ENCODE results near the gene LBHD2. TPM values are rescaled to one million over a fixed set of nuclear protein-coding genes. Genes with fewer than 3 reads are reported as not detected.

LBHD2 gene
- total RNA-seq, 1 experiment from 2014 or later, result not detected

GRCh38 chr14:103064978-103065377 is 19.0 kb upstream of the LBHD2 start:
- Histone ChIP-seq H3K4me3 (ENCODE audit: low read depth in 2 of 2, low read length in 2 of 2) (no peak overlapping the region), H3K27me3 (ENCODE audit: control insufficient read depth, insufficient read depth, low read length) (no peaks in the 10 kb centered on the region), H3K27ac (ENCODE audit: low read length) (no peak overlapping the region), H3K36me3 (ENCODE audit: control insufficient read depth, insufficient read depth, low read length) (no peaks in the 10 kb centered on the region), H3K9me3 (ENCODE audit: control insufficient read depth, insufficient read depth, low read depth, low read length) (no peaks in the 10 kb centered on the region), H3K4me1 (ENCODE audit: control insufficient read depth, insufficient read depth, low read length) (no peaks in the 10 kb centered on the region)
- no peak for TF ChIP-seq SIN3A (IDR thresholded peaks at IDR 0.05; ENCODE audit: borderline replicate concordance, insufficient read depth, low read depth, low read length)
- no peak for TF ChIP-seq POLR2AphosphoS5 (IDR thresholded peaks at IDR 0.05; ENCODE audit: low read depth, low read length)
- TF ChIP-seq TCF7L2 (IDR thresholded peaks at IDR 0.05; ENCODE audit: low read depth, low read length), result no peak
- no peak for TF ChIP-seq REST (IDR thresholded peaks at IDR 0.05; ENCODE audit: insufficient read depth in 1 of 2, low read depth in 2 of 2, low read length in 1 of 2)
- no peak for TF ChIP-seq CTCF (IDR thresholded peaks at IDR 0.05)
- ChIA-PET POLR2A (no interaction called here), CTCF (interaction anchor here (1.1 kb wide), 1 partner anchor 10 kb away, joined by 3 read pairs; no protein-coding TSS in a partner anchor)
- intact Hi-C loops (cut with micrococcal nuclease; ENCODE audit: unreplicated experiment), result no loop called here
- in situ Hi-C loops (cut with HindIII; ENCODE audit: low pct_unique_long_range_greater_than_20kb, low sequenced_read_pairs), result no loop called here
- no TSS peak for BruUV-seq (replicated peaks)
- DNase-seq (ENCODE audit: low read depth, low spot score), result no peak
- ATAC-seq, result no peak

GRCh38 chr14:103065861-103066260 is 18.1 kb upstream of the LBHD2 start:
- Histone ChIP-seq H3K36me3 (ENCODE audit: control insufficient read depth, insufficient read depth, low read length) (no peaks in the 10 kb centered on the region), H3K9me3 (ENCODE audit: control insufficient read depth, insufficient read depth, low read depth, low read length) (no peaks in the 10 kb centered on the region), H3K4me3 (ENCODE audit: low read depth in 2 of 2, low read length in 2 of 2) (no peak overlapping the region), H3K27me3 (ENCODE audit: control insufficient read depth, insufficient read depth, low read length) (no peaks in the 10 kb centered on the region), H3K4me1 (ENCODE audit: control insufficient read depth, insufficient read depth, low read length) (no peaks in the 10 kb centered on the region), H3K27ac (ENCODE audit: low read length) (no peak overlapping the region)
- in situ Hi-C loops (cut with HindIII; ENCODE audit: low pct_unique_long_range_greater_than_20kb, low sequenced_read_pairs), result no loop called here
- CTCF ChIA-PET, result interaction anchor here (1.1 kb wide), 1 partner anchor 9 kb away, joined by 3 read pairs; no protein-coding TSS in a partner anchor
- TF ChIP-seq CTCF (IDR thresholded peaks at IDR 0.05), result no peak
- no peak for TF ChIP-seq SIN3A (IDR thresholded peaks at IDR 0.05; ENCODE audit: borderline replicate concordance, insufficient read depth, low read depth, low read length)
- no peak for TF ChIP-seq POLR2AphosphoS5 (IDR thresholded peaks at IDR 0.05; ENCODE audit: low read depth, low read length)
- TF ChIP-seq REST (IDR thresholded peaks at IDR 0.05; ENCODE audit: insufficient read depth in 1 of 2, low read depth in 2 of 2, low read length in 1 of 2), result no peak
- no peak for TF ChIP-seq TCF7L2 (IDR thresholded peaks at IDR 0.05; ENCODE audit: low read depth, low read length)
- intact Hi-C loops (cut with micrococcal nuclease; ENCODE audit: unreplicated experiment), result no loop called here
- DNase-seq (ENCODE audit: low read depth, low spot score) (no peak), ATAC-seq (no peak)
- BruUV-seq (replicated peaks), result no TSS peak
- POLR2A ChIA-PET, result no interaction called here

Measured in Panc1 (cell line).